Uterus (tissue), 4 donors: ENCODE results near the gene TTC39C. TPM values are rescaled to one million over a fixed set of nuclear protein-coding genes. Genes with fewer than 3 reads are reported as not detected.

Source experiments
- DNase-seq, 2 donors: peaks; one replicate each; pipeline ENCODE4 v3.0.0-alpha.2; 2019 to 2020
- H3K27ac ChIP-seq, 2 donors: fragments of 200-600 bp; sonication (generic); 1 replicate in 1 of 2; 2 replicates in 1 of 2; pipeline ENCODE4 v1.5.1; 2016 to 2018
- H3K27me3 ChIP-seq, 2 donors: fragments of 200-600 bp; sonication (generic); one replicate each; pipeline ENCODE4 v1.5.1; 2018 to 2019; ENCODE audit warnings: control low read depth in 1 of 2
- H3K36me3 ChIP-seq, 2 donors: fragments of 200-600 bp; sonication (generic); one replicate each; pipeline ENCODE4 v1.5.1; 2019; ENCODE audit warnings: control low read depth in 1 of 2
- H3K4me1 ChIP-seq, 2 donors: fragments of 200-600 bp; sonication (generic); one replicate each; pipeline ENCODE4 v1.5.1; 2018 to 2019; ENCODE audit warnings: control low read depth in 1 of 2
- H3K4me3 ChIP-seq, 2 donors: fragments of 200-600 bp; sonication (generic); 1 replicate in 1 of 2; 2 replicates in 1 of 2; pipeline ENCODE4 v1.5.1; 2018 to 2019; ENCODE audit warnings: mild to moderate bottlenecking in 1 of 2
- H3K9me3 ChIP-seq, 2 donors: fragments of 200-600 bp; sonication (generic); one replicate each; pipeline ENCODE4 v1.5.1; 2019; ENCODE audit warnings: control low read depth in 1 of 2
- CTCF ChIP-seq, 4 experiments: fragments of 200-600 bp in 2 of 4; fragments of 450-650 bp in 2 of 4; sonication (generic) in 2 of 4; IDR thresholded peaks; one replicate each; pipeline ENCODE4 v1.5.1; 2016 to 2019; ENCODE audit warnings: antibody characterized with exemption in 4 of 4, mild to moderate bottlenecking in 2 of 4, moderate library complexity in 1 of 4
- POLR2A ChIP-seq, 2 donors: fragments of 450-650 bp; IDR thresholded peaks; one replicate each; pipeline ENCODE4 v1.6.1; 2016; ENCODE audit warnings: antibody characterized with exemption in 2 of 2, mild to moderate bottlenecking in 1 of 2, moderate library complexity in 1 of 2
- intact Hi-C: fragments of 100-400 bp; cut with DNase I; formaldehyde crosslinking; loops from one replicate; pipeline ENCODE4 v1.15.1; 2023; ENCODE audit warnings: low total_unique reads
- total RNA-seq, 4 donors: library from RNA; depleted of rRNA in 3 of 4; stranded (reverse); fragments of >200 nt in 3 of 4; gene quantifications; one replicate each; pipeline versions ENCODE4 v1.1.0 to v1.2.4, GENCODE V29; 2014 to 2023
- donor health status: DM: yes; HTN: yes; CAD: no.

TTC39C gene
- total RNA-seq, 4 donors from 2014 or later, result 25.6 to 50.6 (median 33.5) TPM

DNA sequence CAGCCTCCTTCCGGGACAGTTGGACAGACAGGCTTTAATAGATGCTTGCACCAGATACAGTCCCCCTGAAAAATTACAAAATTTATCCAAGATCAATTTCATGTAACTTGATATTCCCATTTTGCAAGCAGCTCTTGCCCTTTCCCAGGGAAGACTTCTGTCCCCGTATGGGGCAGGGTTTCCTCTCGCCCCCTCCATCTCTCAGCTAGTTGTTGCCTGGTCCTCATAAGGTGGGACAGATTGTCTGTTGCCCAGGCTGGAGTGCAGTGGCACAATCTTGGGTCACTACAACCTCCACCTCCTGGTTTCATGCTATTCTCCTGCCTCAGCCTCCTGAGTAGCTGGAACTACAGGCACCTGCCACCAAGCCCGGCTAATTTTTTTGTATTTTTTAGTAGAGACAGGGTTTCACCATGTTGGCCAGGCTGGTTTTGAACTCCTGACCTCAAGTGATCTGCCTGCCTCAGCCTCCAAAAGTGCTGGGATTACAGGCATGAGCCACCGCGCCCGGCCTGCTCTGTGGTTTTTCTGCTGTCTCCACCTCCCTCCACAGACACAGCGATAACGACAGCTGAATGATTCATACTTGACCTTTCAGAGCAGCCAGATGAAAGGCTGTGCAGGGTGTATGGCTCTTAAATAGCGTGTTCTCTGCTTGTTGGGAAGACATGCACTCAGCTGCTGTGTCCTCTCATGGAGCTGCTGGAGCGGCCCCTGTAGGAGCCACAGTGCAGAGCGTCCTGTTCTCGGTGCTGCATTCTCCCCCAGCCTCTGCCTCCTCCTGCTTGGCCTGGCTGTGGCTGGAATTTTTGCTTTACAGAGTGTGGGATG is 61.4 kb downstream of the TTC39C start:
- TF ChIP-seq POLR2A (IDR thresholded peaks at IDR 0.05) (no peak), CTCF (IDR thresholded peaks at IDR 0.05) (peak; percentile 46 to 66 (median 58))
- Histone ChIP-seq H3K9me3 (no peaks in the 10 kb centered on the region), H3K36me3 (no peaks in the 10 kb centered on the region), H3K4me3 (no peak overlapping the region), H3K4me1 (no peaks in the 10 kb centered on the region), H3K27me3 (no peaks in the 10 kb centered on the region), H3K27ac (peak overlapping the region; percentile 74)
- intact Hi-C loops, result no loop called here
- peak; percentile 86 to 90 for DNase-seq

GRCh38 chr18:24076950-24077349 is 62.4 kb downstream of the TTC39C start:
- no peaks in the 10 kb centered on the region for H3K36me3 ChIP-seq
- no peak overlapping the region for H3K4me3 ChIP-seq
- TF ChIP-seq POLR2A (IDR thresholded peaks at IDR 0.05) (no peak), CTCF (IDR thresholded peaks at IDR 0.05) (no peak)
- DNase-seq, result no peak
- H3K9me3 ChIP-seq, result no peaks in the 10 kb centered on the region
- H3K27me3 ChIP-seq, result no peaks in the 10 kb centered on the region
- intact Hi-C loops, result no loop called here
- peak overlapping the region; percentile 74 for H3K27ac ChIP-seq
- H3K4me1 ChIP-seq, result no peaks in the 10 kb centered on the region

DNA sequence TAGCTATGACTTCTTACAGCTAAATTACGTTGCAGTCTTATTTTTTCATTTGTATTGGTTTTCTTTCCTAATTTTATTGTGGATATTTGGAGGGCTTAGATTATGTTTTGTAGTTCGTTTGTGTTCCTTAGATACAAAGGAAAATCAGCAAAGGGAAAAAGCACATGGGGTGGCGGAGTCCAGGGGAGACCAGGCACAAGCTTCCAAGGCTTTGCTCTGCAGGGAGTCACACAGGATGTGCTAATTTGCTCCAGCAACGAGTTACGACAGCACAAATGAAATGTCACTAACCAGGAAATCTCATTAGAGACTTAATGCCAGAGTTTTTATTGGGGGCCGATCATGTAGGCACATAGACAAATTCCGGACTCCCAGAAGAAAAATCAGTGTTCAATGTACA is 63.8 kb downstream of the TTC39C start:
- intact Hi-C loops, result no loop called here
- no peak overlapping the region for H3K27ac ChIP-seq
- H3K4me3 ChIP-seq, result no peak overlapping the region
- no peak for DNase-seq
- H3K4me1 ChIP-seq, result no peaks in the 10 kb centered on the region
- TF ChIP-seq POLR2A (IDR thresholded peaks at IDR 0.05) (no peak), CTCF (IDR thresholded peaks at IDR 0.05) (no peak)
- H3K36me3 ChIP-seq, result no peaks in the 10 kb centered on the region
- no peaks in the 10 kb centered on the region for H3K9me3 ChIP-seq
- no peaks in the 10 kb centered on the region for H3K27me3 ChIP-seq

GRCh38 chr18:24080861-24081260 is 66.3 kb downstream of the TTC39C start:
- no peaks in the 10 kb centered on the region for H3K36me3 ChIP-seq
- no peak overlapping the region for H3K4me3 ChIP-seq
- no peaks in the 10 kb centered on the region for H3K27me3 ChIP-seq
- H3K4me1 ChIP-seq, result no peaks in the 10 kb centered on the region
- no peak overlapping the region for H3K27ac ChIP-seq
- TF ChIP-seq CTCF (IDR thresholded peaks at IDR 0.05), result no peak
- TF ChIP-seq POLR2A (IDR thresholded peaks at IDR 0.05), result no peak
- intact Hi-C loops, result no loop called here
- DNase-seq, result no peak
- H3K9me3 ChIP-seq, result no peaks in the 10 kb centered on the region

GRCh38 chr18:24083550-24083949 is 69.0 kb downstream of the TTC39C start:
- Histone ChIP-seq H3K4me1 (no peaks in the 10 kb centered on the region), H3K36me3 (no peaks in the 10 kb centered on the region), H3K27me3 (no peaks in the 10 kb centered on the region), H3K9me3 (no peaks in the 10 kb centered on the region), H3K4me3 (no peak overlapping the region), H3K27ac (no peak overlapping the region)
- TF ChIP-seq CTCF (IDR thresholded peaks at IDR 0.05), result no peak
- no peak for TF ChIP-seq POLR2A (IDR thresholded peaks at IDR 0.05)
- intact Hi-C loops, result no loop called here
- DNase-seq, result no peak
